ENCODE measurements around the gene KRT1.

DNA sequence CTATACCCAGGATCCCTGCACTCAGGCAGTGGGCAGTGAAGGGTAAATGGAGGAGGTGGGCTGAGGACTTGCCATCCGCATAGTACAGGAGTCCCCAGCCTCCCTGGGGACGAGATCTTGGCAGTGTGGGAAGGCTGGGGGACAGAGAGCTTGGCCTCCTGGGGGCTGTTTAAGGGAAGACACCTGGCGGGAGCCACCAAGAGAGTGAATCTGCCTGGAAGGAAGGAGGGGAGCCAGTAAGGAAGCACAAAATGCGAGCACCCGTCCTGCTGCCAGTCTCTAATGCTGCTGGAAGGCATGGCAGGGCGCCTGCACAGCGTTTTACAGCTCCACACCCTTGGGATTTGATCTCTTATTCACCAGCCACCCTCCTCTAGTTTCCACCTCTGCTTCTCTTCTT is 20.8 kb downstream of the KRT1 start:
- TF ChIP-seq, protein P1, sequence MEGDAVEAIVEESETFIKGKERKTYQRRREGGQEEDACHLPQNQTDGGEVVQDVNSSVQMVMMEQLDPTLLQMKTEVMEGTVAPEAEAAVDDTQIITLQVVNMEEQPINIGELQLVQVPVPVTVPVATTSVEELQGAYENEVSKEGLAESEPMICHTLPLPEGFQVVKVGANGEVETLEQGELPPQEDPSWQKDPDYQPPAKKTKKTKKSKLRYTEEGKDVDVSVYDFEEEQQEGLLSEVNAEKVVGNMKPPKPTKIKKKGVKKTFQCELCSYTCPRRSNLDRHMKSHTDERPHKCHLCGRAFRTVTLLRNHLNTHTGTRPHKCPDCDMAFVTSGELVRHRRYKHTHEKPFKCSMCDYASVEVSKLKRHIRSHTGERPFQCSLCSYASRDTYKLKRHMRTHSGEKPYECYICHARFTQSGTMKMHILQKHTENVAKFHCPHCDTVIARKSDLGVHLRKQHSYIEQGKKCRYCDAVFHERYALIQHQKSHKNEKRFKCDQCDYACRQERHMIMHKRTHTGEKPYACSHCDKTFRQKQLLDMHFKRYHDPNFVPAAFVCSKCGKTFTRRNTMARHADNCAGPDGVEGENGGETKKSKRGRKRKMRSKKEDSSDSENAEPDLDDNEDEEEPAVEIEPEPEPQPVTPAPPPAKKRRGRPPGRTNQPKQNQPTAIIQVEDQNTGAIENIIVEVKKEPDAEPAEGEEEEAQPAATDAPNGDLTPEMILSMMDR (IDR thresholded peaks at IDR 0.05; ENCODE audit: poor library complexity, severe bottlenecking) = no peak
- TF ChIP-seq EP300 (conservative IDR thresholded peaks at IDR 0.05; ENCODE audit: poor library complexity, severe bottlenecking) (no peak), POLR2AphosphoS5 (IDR thresholded peaks at IDR 0.05) (no peak), EZH2 (IDR thresholded peaks at IDR 0.05; ENCODE audit: borderline replicate concordance, insufficient read depth, low read length, poor library complexity, severe bottlenecking) (no peak)

Data from neural cell (in vitro differentiated cells).